ENCODE measurements around the gene TRPM1. TPM values are rescaled to one million over a fixed set of nuclear protein-coding genes. Genes with fewer than 3 reads are reported as not detected.

Gene TRPM1
- total RNA-seq, 2 experiments from 2014 or later: not detected

DNA sequence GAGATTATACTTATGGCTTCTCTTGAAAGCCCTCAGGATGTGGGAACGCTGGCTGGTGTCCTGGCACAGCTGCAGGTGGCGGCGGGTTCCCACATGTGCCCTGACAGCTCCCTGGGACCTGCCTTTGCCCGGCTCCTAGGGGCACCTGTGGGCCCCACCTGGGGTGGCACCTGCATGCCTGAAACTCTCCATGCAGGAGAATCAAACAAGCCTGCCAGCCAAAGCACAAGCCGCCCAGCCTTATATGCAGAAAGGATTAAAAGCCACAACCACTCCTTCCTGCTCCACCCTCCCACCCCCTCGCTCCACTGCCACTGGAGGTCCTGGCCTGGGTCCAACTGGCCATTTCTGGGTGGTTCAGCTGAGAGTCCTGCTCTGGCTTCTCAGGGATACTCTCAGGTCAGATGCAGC lies 18.1 kb downstream of the TRPM1 start:
- no peak overlapping the region for H3K27ac ChIP-seq (ENCODE audit: low read depth, low read length, poor library complexity, severe bottlenecking)
- ChIA-PET CTCF (ENCODE audit: unreplicated experiment) (no interaction called here), POLR2A (interaction anchor here (1.2 kb wide), 1 partner anchor 15 kb away, joined by 3 read pairs; no protein-coding TSS in a partner anchor)
- H3K36me3 ChIP-seq (ENCODE audit: insufficient read depth, low read length): no peaks in the 10 kb centered on the region
- no peak overlapping the region for H2AFZ ChIP-seq (ENCODE audit: low read length)
- no peak overlapping the region for H3K4me2 ChIP-seq (ENCODE audit: low read length)
- BruUV-seq (replicated peaks): no TSS peak
- no peaks in the 10 kb centered on the region for H3K79me2 ChIP-seq (ENCODE audit: insufficient read depth, low read depth, low read length)
- no peak overlapping the region for H3K4me3 ChIP-seq (ENCODE audit: low read depth, low read length, poor library complexity, severe bottlenecking)
- no peaks in the 10 kb centered on the region for H3K9me2 ChIP-seq (ENCODE audit: insufficient read depth, low read length)
- no peak for DNase-seq (ENCODE audit: low spot score)
- peaks cover 11% of the 10 kb centered on the region for H3K4me1 ChIP-seq (ENCODE audit: insufficient read depth, low read length, poor library complexity, severe bottlenecking)
- H3K9me3 ChIP-seq (ENCODE audit: low read length): no peaks in the 10 kb centered on the region
- H4K20me1 ChIP-seq (ENCODE audit: insufficient read depth, low read length): no peaks in the 10 kb centered on the region
- TF ChIP-seq, protein P1, sequence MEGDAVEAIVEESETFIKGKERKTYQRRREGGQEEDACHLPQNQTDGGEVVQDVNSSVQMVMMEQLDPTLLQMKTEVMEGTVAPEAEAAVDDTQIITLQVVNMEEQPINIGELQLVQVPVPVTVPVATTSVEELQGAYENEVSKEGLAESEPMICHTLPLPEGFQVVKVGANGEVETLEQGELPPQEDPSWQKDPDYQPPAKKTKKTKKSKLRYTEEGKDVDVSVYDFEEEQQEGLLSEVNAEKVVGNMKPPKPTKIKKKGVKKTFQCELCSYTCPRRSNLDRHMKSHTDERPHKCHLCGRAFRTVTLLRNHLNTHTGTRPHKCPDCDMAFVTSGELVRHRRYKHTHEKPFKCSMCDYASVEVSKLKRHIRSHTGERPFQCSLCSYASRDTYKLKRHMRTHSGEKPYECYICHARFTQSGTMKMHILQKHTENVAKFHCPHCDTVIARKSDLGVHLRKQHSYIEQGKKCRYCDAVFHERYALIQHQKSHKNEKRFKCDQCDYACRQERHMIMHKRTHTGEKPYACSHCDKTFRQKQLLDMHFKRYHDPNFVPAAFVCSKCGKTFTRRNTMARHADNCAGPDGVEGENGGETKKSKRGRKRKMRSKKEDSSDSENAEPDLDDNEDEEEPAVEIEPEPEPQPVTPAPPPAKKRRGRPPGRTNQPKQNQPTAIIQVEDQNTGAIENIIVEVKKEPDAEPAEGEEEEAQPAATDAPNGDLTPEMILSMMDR (conservative IDR thresholded peaks at IDR 0.05; ENCODE audit: low read length): no peak
- no peak for TF ChIP-seq EZH2phosphoT487 (IDR thresholded peaks at IDR 0.05; ENCODE audit: borderline replicate concordance, low read depth, low read length)
- intact Hi-C loops (cut with micrococcal nuclease; ENCODE audit: unreplicated experiment): no loop called here

DNA sequence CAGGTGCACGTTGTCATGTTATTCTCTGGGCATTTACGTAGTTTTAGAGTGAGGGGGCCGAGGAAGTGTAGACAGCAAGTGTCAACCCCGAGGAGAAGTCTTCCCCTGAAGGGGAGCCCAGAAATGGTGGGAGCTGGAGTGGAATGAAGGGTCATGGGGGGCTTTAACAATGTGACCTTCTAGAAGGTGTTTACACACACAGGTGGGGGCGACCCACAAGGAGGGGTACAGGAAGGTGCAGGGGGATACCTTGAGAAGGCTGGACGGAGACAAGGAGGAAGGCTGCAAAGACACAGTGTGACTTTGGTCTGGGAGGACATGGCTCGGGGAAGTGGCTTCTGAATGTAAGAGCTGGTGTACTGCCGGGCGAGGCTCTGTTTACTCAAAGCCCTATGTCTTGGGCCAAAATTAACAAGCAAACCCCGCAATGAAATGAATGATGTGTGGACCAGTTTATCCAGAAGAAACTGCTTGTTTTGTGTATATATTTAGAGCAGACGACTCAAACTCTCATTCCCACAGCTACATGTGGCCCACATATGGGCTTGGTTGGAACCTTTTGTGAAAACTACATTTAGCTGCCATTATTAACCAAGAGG lies 18.7 kb downstream of the TRPM1 start:
- DNase-seq (ENCODE audit: low spot score): no peak
- H3K4me1 ChIP-seq (ENCODE audit: insufficient read depth, low read length, poor library complexity, severe bottlenecking): peaks cover 11% of the 10 kb centered on the region
- H3K9me2 ChIP-seq (ENCODE audit: insufficient read depth, low read length): no peaks in the 10 kb centered on the region
- no peak for TF ChIP-seq EZH2phosphoT487 (IDR thresholded peaks at IDR 0.05; ENCODE audit: borderline replicate concordance, low read depth, low read length)
- TF ChIP-seq, protein P1 (conservative IDR thresholded peaks at IDR 0.05; ENCODE audit: low read length): no peak
- no TSS peak for BruUV-seq (replicated peaks)
- H3K4me3 ChIP-seq (ENCODE audit: low read depth, low read length, poor library complexity, severe bottlenecking): no peak overlapping the region
- H3K36me3 ChIP-seq (ENCODE audit: insufficient read depth, low read length): no peaks in the 10 kb centered on the region
- no peaks in the 10 kb centered on the region for H3K79me2 ChIP-seq (ENCODE audit: insufficient read depth, low read depth, low read length)
- no peak overlapping the region for H2AFZ ChIP-seq (ENCODE audit: low read length)
- no peaks in the 10 kb centered on the region for H3K9me3 ChIP-seq (ENCODE audit: low read length)
- no peak overlapping the region for H3K27ac ChIP-seq (ENCODE audit: low read depth, low read length, poor library complexity, severe bottlenecking)
- ChIA-PET POLR2A (interaction anchor here (1.2 to 1.3 kb wide), 2 partner anchors 8 to 14 kb away, joined by 3 read pairs; no protein-coding TSS in a partner anchor), CTCF (ENCODE audit: unreplicated experiment) (no interaction called here)
- no peaks in the 10 kb centered on the region for H4K20me1 ChIP-seq (ENCODE audit: insufficient read depth, low read length)
- intact Hi-C loops (cut with micrococcal nuclease; ENCODE audit: unreplicated experiment): no loop called here
- H3K4me2 ChIP-seq (ENCODE audit: low read length): no peak overlapping the region

DNA sequence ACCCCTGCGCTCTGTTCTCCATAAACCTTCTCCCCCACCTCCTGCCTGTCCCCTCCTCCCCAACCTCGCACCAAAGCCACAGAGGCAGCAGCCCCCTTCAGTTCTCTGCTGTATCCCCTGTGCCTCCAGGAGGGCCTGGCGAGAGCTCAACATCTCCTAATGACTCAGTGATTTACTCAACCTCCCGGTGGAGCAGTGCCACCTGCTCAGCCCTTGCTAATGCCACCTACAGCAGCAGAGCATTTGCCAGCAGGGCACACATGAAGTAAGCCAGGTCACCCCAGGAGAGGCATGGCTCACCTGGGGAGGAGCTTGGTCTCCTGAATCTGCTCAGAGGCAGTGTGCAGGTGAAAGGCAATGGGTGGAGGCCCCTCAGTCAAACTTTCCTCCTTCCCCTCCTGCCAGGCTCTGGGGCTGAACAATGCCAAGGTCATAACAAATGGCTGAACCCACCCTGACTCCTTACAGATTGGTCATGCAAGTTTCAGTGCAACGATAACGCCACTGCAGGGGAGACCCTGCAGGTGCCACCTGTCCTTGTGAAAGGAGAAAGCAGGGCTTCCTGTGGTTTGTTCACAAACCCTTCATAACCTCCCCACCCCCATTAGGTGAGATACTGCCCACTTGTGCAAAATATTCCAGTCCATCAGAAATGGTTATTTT lies 19.8 kb downstream of the TRPM1 start:
- TF ChIP-seq EZH2phosphoT487 (IDR thresholded peaks at IDR 0.05; ENCODE audit: borderline replicate concordance, low read depth, low read length): no peak
- TF ChIP-seq, protein P1 (conservative IDR thresholded peaks at IDR 0.05; ENCODE audit: low read length): no peak
- no peaks in the 10 kb centered on the region for H3K9me3 ChIP-seq (ENCODE audit: low read length)
- peak; percentile 22 for DNase-seq (ENCODE audit: low spot score)
- intact Hi-C loops (cut with micrococcal nuclease; ENCODE audit: unreplicated experiment): no loop called here
- H3K4me3 ChIP-seq (ENCODE audit: low read depth, low read length, poor library complexity, severe bottlenecking): no peak overlapping the region
- H3K79me2 ChIP-seq (ENCODE audit: insufficient read depth, low read depth, low read length): no peaks in the 10 kb centered on the region
- H3K4me2 ChIP-seq (ENCODE audit: low read length): no peak overlapping the region
- no peak overlapping the region for H3K27ac ChIP-seq (ENCODE audit: low read depth, low read length, poor library complexity, severe bottlenecking)
- peaks cover 11% of the 10 kb centered on the region for H3K4me1 ChIP-seq (ENCODE audit: insufficient read depth, low read length, poor library complexity, severe bottlenecking)
- no peaks in the 10 kb centered on the region for H4K20me1 ChIP-seq (ENCODE audit: insufficient read depth, low read length)
- POLR2A ChIA-PET: interaction anchor here (1.3 kb wide), 1 partner anchor 9 kb away, joined by 3 read pairs; no protein-coding TSS in a partner anchor
- no peaks in the 10 kb centered on the region for H3K9me2 ChIP-seq (ENCODE audit: insufficient read depth, low read length)
- H2AFZ ChIP-seq (ENCODE audit: low read length): no peak overlapping the region
- no TSS peak for BruUV-seq (replicated peaks)
- no peaks in the 10 kb centered on the region for H3K36me3 ChIP-seq (ENCODE audit: insufficient read depth, low read length)
- CTCF ChIA-PET (ENCODE audit: unreplicated experiment): no interaction called here

Data from OCI-LY7 (cell line).